Activated CD4-positive, alpha-beta T cell treated with anti-CD3 and anti-CD28 coated beads, Interleukin-2, amount 50 U/mL, for 48 hours (primary cell): ENCODE measurements around the gene HOXD8.

Experiments used
- DNase-seq, 2 experiments: peaks; one replicate each; pipeline ENCODE4 v3.0.0-alpha.2; 2020

HOXD8 gene

DNA sequence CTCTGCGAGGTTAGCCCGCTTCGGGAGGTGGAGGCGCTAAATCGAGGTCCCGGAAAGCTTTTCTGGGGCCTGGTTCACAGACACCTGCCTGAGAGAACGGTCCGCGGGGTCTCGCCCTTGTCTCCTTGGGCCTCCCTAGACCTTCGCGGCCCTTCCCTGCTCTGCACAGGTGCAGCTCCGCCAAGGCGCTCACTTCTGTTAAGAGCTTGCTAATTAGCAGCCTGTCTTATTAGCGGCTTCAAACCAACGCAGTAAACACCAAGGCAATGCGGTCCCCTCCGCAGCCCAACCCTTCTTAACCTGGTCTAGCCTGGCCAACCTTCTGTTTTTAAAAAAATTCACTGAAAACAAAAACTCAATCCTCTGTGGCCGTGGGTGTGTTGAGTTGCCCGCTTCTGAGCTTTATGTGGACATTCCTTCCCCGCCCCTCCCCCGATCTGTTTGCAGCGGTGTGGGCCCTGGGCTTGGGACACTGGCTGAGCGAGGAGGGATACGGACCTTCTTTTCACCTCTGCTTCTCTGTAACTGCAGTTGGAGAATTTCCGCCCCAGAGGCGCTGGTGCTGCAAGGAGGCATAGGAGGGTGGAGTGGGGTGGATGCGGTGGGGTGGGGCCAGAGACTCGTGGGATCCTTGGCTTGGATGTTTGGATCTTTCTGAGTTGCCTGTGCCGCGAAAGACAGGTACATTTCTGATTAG, 18.4 kb downstream of the HOXD8 start:
- no peak for DNase-seq

DNA sequence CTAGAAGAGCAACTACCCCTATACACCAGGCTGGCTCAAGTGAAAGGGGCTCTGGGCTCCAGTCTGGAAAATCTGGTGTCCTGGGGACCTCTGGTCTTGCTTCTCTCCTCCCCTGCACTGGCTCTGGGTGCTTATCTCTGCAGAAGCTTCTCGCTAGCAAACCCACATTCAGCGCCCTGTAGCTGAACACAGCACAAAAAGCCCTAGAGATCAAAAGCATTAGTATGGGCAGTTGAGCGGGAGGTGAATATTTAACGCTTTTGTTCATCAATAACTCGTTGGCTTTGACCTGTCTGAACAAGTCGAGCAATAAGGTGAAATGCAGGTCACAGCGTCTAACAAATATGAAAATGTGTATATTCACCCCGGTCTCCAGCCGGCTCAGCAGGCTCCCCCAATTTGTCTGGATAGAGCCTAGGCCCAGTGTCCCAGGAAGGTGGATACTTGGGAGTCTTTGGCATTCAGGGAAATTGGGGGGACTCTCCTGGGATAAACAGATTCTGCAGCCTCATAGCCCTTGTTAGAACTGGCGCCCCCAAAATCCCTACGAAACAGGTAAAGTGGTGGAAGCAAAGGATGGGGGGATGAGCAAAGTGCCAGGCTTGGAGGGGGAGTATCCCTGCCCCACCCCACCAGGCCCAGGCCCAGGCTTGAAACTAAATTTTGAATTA, 19.4 kb downstream of the HOXD8 start:
- no peak for DNase-seq

DNA sequence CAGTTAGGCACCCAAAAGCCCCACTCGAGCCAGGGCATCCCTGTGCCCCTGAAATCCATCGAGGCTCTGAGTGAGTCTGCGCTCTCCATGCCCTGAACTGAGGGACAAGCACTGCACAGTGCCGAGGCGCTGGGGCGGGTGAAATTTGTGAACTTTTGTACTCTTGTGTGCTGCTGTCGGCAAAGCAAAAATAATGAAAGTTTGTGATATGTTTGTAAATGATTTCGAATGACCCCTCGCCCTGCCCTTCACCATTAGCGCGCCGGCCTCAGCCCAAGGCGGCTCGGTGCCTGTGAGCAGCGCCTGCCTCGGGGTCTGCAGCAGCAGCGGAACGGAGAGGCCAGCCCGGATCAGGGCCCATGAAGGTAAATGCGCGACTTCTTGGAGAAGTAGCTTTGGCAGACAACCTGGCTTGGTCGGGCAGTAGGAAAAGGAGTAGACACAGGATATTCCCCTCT, 20.0 kb downstream of the HOXD8 start:
- DNase-seq: no peak

DNA sequence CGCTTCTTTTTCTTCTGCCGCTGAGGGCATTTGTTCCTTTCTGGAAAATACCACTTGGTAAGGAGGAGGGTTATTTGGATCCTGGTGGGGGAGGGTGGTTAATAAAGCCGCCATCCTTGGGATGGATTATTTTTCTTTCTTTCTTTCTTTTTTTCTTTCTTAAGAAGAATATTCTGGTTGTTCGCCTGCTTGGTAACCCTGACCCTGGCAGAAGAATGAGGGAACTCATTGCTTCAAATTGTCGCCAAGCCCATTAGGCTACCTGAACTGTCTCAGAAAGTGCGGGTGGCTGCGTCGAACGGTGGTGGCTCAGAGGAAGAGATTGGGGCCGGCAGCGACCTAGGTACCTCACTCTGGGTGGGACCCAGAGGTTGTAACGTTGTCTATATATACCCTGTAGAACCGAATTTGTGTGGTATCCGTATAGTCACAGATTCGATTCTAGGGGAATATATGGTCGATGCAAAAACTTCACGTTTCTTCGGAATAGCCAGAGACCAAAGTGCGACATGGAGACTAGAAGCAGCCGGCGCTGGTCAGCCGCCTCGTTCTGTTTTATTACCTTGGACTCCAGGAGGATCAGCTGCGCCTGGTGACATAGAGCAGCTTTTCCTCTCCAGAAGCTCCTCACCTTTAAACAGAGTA, 20.6 kb downstream of the HOXD8 start:
- no peak for DNase-seq

DNA sequence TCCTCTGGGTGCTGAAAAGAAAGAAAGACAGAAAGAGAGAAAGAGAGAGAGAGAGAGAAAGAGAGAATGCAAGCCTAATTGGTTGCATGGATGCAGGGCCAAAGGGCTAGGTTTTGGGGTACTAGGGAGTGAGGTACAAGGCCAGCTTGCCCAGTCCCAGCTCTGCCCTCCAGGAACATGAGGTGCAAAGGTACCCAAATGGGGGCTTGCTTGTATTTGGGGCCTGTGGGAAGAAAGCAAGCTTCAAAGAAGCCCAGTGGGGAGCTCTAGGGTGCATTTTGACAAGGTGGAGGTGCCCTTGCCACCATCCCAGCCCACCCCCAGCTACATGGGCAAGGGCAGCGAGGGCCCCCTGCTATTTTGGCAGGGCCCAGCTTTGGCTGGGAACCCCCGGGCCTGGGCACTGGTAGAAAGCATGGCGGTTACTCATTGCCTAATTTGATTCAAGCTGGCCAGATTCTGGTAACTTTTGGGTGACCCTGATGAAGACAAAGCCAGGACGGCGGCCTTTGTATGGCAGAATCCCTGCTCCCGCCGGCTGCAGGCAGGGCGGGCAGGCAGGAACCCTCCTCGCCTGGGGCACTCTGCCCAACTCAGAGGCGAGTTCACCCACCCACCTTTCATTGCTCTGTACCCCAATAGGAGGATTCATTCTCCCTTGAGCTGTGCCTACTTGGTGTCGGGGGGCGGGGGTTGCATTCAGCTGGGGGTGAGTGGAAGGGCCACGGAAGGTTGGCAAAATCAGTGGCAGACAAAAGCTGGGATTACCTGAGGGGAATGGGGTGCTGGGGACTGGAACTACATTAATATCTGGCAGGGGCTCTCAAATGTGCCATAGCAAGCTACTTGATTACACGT, 21.3 kb downstream of the HOXD8 start:
- DNase-seq: no peak

DNA sequence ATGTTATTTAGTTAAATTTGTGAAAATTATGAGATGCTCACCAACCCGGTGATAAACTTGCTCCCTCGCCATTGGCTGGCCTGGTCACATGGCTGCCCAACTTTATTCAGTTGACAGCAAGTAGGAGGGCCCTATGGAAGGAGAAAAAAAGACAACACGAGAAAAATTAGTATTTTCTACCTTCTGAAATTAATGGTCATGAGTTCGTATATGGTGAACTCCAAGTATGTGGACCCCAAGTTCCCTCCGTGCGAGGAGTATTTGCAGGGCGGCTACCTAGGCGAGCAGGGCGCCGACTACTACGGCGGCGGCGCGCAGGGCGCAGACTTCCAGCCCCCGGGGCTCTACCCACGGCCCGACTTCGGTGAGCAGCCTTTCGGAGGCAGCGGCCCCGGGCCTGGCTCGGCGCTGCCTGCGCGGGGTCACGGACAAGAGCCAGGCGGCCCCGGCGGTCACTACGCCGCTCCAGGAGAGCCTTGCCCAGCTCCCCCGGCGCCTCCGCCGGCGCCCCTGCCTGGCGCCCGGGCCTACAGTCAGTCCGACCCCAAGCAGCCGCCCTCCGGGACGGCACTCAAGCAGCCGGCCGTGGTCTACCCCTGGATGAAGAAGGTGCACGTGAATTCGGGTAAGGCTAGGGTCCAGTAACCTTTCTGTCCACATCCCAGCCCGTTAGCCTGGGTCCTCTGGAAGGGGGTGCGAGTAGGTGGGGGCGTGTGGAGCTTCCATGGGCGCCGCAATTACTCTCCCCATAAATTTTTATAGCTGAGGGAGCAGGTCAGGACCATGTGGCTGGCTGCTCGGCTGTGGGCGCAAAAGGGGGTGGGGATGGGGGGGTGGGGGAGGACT, 22.2 kb downstream of the HOXD8 start, which contains the start of gene HOXD4:
HOXD4 (plus strand) TSS at position 109 of the 846 bp plus-strand sequence; CDS start at position 193, 84 bp downstream.
- no peak for DNase-seq

DNA sequence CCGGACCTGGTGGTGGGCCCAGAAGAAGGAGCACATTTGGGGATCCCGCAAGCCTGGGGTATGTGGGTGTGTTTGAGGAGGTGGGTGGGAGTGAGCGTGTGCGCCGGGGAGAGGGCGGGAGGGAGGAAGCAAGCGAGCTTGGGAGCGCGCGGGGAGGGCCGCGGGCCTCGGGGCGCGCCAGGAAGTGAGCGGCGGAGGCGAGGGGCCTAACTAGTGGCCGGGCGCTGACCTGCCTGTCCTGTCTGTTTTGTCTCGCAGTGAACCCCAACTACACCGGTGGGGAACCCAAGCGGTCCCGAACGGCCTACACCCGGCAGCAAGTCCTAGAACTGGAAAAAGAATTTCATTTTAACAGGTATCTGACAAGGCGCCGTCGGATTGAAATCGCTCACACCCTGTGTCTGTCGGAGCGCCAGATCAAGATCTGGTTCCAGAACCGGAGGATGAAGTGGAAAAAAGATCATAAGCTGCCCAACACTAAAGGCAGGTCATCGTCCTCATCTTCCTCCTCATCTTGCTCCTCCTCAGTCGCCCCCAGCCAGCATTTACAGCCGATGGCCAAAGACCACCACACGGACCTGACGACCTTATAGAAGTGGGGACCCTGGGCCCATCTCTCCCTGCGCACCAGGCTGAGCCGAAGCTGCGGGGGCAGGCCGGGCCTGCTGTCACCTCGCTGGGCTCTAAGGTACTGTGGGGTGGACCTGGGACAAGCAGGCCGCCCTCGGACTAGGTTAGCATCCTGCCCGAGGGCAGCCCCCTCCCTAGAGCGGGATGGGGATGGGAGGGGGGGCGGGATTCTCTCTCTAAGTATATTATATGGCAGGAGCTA, 23.1 kb downstream of the HOXD8 start:
- DNase-seq: no peak

DNA sequence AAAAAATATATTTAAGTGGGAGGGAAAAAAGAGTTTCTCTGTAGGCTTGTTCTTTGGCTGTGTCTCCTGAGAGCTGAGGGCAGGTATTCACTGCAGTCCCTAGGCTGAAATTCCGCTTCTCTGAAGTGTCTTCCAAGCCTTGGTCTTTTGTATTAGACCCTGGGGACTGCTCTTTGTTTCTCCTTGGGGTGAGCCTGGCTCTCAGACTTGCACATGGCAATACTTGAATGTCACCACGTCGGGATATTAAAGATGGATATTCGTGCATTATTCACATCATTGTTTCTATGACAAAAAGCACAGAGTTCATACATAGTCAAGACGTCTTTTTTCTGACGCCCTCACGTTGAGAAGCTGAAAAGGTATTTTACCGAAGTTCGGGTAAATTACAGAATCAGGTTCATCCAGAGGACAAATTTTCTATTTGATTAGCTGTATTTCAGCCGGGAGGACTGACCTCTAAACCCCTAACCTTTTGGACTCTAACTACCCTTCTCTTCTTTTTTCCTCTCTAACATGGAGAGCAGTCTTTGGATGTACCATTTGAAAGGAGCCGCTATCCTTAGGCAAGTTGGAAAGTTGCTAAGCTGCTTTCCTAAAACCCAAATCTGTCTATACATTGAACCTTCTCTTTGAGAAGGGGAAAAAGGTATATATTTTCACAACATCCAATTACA, 25.2 kb downstream of the HOXD8 start:
- no peak for DNase-seq

DNA sequence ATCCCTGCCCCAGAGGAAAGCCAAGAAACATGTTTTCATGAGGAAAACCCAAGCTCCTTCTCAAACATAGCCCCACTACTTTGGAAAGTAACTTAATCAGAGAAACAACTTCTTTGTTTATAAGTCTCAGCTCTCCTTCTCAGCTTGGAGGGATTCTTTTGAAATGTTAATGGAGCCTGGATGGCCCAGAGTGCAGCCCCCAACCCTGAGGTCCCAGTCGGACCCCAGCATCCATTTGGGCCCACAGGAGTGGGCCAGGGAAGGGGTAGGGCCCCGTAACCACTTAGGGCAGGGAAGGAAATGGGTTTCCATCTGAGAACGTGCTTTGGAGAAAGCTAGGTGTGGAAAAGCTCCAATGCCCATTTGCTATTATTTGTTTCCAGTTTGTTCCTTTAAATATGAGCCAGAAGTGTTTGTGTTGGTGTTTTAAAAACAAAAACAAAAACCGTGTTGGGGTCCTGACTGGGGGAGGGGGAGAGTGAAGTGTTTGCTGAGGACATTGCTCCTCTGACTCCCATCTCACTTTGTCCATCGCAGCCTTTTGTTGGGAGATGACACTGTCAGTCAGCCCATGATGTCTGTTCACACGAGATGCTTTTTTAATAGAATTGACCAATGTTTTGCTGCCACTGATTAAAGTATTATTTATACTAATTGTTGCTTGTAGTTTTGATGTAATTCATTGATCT, 26.0 kb downstream of the HOXD8 start:
- DNase-seq: no peak

DNA sequence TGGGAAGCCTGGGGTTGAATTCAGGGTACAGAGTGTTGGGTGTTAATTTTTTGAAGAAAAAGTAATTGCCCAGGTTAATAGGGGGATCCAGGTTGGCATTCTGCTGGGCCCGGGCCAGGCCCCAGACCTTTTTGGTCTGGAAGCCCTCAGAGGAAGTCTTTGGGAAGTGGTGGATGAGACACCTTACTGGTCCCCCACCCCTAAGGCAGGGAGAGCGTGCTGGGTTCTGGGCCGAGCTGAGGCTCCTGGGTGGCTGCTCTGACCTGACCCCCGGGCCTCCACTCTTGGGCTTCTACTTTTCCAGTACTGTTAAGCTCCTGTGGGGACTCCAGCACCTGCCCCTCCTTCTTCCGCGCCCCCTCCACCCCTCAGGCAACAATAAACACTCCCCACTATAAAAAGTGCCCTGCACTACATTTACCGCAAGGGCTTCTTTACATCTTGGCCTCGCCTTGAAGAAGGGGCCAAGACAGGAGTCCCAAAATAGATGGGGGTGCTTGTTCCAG, 26.8 kb downstream of the HOXD8 start:
- no peak for DNase-seq

DNA sequence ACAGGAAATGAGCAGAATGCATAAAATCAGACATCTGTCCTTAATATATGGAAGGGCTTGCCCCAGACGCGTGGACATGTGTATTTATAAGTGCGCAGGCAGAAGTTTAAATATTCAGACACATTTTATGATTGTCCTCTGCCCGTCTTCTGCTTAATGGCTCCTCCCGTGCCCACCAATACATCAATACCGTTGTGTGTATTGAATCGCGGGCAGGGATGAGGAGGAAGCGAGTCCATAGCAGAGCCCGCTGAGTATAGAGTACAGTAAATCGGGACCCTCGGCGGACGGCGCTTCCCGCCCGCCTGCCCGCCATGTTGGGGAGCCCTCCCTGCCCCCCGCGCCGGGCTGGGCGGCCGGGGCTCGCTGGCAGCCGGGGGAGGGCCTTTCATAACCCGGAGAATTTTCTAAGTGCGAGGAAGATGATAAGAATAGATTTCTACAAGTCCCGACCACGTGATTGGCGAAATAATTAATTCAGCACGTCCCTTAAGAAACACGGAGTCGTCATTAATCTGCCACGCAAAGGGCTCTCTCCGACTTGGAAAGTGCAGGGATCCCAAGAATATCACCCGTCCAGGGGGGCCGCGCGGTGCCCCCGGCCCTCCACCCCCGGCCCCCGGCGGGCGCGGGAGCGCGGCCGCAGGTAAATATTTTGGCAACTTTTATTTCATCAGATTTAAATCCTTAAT, 27.4 kb downstream of the HOXD8 start, which contains the start of gene HOXD3:
HOXD3 (plus strand) TSS at position 501 of the 692 bp plus-strand sequence. CDS start 11,808 bp downstream, outside the sequence.
- DNase-seq: no peak

DNA sequence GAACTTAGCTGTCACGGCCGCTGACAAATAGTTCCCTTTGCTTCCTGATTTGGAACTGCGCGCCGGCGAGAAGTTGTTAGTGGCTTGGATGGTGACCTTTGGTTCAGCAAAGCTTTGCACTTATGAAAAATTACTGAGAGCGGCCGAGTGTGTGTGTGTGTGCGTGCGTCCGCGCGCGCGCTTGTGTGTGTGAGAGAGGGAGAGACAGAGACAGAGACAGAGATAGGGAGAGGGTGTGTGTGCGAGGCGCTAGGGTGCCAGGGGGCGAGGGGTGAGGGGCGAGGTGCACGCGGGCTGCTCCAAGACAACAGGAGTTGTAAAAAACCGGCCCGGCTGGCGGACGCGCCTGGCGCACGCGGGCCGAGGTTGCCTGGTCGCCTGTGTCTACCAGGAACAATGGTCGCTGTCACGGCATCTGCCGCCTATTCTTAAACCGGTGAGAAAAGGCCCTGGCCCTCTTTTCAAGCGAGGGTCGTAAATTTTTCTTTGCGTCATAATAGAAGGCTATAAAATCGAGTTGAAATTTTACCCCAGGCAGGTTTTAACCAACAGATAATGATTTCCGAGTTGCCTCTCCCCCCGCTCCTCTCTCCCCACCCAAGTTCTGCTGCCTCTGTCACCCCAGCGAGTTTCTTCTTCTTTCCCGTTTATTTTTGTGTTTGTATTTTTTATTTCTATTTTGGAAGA, 28.1 kb downstream of the HOXD8 start:
- DNase-seq: no peak

DNA sequence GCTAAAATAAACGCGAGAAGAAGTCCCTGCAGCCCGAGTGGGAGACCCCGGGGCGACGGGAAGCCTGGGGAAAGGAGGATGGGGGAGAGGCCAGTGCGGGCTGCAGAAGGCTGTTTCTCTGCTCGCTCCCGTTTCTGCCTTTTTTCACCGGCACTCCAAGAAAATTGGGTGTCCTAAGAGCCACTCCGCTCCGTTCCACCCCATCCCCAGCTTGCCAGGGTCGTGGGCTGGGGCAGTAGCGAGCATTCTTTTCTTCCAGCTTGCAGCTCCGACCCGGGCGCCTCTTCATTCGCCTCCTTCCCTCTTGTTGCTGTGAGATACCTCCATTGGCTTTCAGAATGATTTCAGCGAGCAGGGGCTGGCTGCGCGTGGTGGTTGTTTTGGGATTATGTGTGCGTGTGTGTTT, 28.7 kb downstream of the HOXD8 start:
- no peak for DNase-seq

DNA sequence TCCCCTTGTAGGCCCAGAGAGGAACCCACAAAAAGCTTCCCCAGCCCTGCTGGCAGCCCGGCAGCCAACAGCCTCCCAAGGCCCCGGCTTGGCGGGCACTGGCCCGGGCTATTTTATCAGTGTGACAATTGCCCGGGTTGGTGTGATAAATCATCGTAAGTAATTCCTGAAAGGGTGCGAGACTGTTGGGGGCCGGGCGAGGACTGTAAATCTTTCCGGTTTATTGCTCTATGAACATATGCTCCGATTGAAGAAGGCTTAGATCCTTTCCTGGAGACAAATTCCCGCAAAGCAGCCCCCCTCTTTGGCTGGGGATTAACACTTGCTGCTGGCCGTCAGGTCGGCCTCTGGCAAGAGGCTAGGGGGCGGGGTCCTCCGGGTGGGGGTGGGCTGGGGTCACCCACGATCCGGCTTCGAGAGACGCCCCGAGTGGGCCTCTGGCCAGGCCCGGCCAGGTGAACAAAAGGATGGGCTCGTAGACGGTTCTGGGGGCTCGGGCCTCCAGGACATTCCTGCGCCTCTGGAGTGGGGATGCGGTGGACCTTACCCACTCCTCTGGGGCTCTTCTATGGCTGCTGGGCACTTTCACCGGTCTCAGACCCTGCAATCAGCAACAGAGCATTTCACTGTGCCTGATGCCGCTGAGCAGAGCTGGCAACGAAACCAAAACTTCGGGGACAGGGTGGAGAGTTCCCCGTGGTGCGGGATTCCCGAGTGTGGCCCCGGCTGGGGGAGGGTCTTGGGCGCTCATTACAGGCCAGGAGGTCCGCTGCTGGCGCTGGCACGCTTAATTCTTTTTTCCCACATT, 29.6 kb downstream of the HOXD8 start:
- DNase-seq: no peak

DNA sequence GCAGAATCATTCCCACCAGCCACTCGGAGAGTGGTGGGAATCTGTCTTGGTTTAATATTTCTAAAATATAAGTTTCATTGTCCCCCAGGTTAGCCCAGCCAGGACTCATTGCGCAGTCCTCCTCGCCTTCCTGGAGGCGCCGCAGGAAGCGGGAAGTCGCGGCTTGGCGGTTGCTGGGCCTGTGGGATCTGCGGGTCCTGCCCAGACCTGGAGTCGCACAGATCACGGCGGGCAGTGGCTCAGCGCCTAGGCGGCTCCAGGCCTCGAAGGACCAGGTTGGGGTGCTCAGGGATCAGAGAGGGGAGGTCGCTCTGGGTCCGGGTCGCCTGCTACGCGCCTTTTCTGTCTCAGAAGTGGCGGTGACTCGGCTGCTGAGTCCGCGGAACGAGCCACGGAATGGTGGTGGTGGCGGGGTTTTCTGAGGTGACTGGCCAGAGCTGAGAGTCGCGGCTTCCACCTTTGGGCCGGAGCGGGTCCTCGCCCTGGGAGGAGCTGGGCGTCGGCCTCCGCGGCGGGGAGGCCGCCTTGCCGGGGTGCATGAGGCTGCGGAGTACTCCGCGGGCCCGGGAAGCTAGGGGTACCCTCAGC, 30.3 kb downstream of the HOXD8 start:
- no peak for DNase-seq

DNA sequence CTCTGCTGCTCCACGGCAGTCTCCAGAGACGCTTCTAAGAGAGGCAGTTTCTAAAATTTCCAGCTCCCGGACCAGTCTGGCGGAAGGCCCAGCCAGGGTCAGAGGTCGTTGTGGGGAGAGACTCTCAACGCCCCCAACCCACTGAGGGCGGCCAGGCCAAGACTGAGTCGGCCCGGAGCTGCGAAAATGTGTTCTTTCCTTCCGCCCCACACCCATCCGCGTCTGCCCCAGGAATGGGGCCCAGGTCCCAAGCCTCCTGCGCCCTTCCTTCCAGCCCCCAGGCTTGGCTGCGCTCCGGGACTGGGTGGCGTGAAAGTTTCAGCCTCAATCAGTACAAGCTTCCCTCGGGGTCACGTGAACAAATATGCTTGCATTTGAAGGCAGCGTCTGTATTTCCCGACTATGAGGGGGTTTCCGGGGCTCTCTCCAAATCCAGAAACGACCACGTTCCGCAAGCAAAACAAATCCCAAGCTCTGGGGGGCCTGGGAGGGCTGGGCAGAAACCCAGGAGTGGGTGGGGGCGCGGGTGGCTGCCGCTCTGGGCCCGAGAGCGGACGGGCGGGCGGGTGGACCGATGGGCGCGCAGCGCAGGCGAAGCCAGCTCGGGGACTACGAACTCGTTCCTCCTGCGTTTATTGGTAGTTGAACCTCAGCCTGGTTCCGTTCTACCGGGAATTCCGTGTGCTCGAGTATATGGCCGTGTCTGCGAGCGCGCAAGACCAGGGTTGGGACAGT, 30.9 kb downstream of the HOXD8 start:
- DNase-seq: no peak
